H9 (cell line): ENCODE results near the gene FAM177A1. TPM values are rescaled to one million over a fixed set of nuclear protein-coding genes. Genes with fewer than 3 reads are reported as not detected.

ENCODE experiments used
- DNase-seq: peaks from one replicate; pipeline ENCODE4 v3.0.0-alpha.2; 2017
- H2AFZ ChIP-seq: one replicate; pipeline ENCODE4 v1.6.1; 2013; ENCODE audit warnings: mild to moderate bottlenecking, low read length, control low read depth, moderate library complexity
- H2AK5ac ChIP-seq: 2 replicates; pipeline ENCODE4 v1.6.1; 2013; ENCODE audit warnings: low read length, control low read depth, mixed read lengths; ENCODE audit not compliant: insufficient read length
- H2BK120ac ChIP-seq: one replicate; pipeline ENCODE4 v1.6.1; 2013; ENCODE audit warnings: low read depth, mild to moderate bottlenecking, low read length, control low read depth, inconsistent platforms; ENCODE audit not compliant: poor library complexity, severe bottlenecking
- H2BK12ac ChIP-seq: 2 replicates; pipeline ENCODE4 v1.6.1; 2013; ENCODE audit warnings: low read length, control low read depth, mixed read lengths, low read depth; ENCODE audit not compliant: insufficient read length
- H2BK15ac ChIP-seq: 2 replicates; pipeline ENCODE4 v1.6.1; 2013; ENCODE audit warnings: low read depth, low read length, control low read depth
- H2BK20ac ChIP-seq: one replicate; pipeline ENCODE4 v1.6.1; 2013; ENCODE audit warnings: low read depth, mild to moderate bottlenecking, low read length, control low read depth, inconsistent platforms; ENCODE audit not compliant: poor library complexity, severe bottlenecking
- H2BK5ac ChIP-seq: 2 replicates; pipeline ENCODE4 v1.6.1; 2013; ENCODE audit warnings: low read length, control low read depth, mixed read lengths; ENCODE audit not compliant: insufficient read length
- H3K14ac ChIP-seq: 2 replicates; pipeline ENCODE4 v1.6.1; 2013; ENCODE audit warnings: low read length, control low read depth; ENCODE audit not compliant: insufficient read depth
- H3K18ac ChIP-seq: 2 replicates; pipeline ENCODE4 v1.6.1; 2013; ENCODE audit warnings: low read depth, mild to moderate bottlenecking, mixed read lengths, low read length, control low read depth; ENCODE audit not compliant: insufficient read length
- H3K23ac ChIP-seq: 2 replicates; pipeline ENCODE4 v1.6.1; 2013; ENCODE audit warnings: low read length, control low read depth, mixed read lengths, low read depth; ENCODE audit not compliant: insufficient read length
- H3K23me2 ChIP-seq: 2 replicates; pipeline ENCODE4 v1.6.1; 2013; ENCODE audit warnings: low read depth, mild to moderate bottlenecking, mixed read lengths, low read length, control low read depth; ENCODE audit not compliant: insufficient read length, poor library complexity, severe bottlenecking
- H3K27ac ChIP-seq: 2 replicates; pipeline ENCODE4 v1.5.1; 2013; ENCODE audit warnings: low read length, control low read depth, mixed read lengths, low read depth; ENCODE audit not compliant: insufficient read length
- H3K27me3 ChIP-seq: 2 replicates; pipeline ENCODE4 v1.6.1; 2013; ENCODE audit warnings: low read length, control low read depth, inconsistent platforms; ENCODE audit not compliant: insufficient read depth
- H3K4ac ChIP-seq: 2 replicates; pipeline ENCODE4 v1.6.1; 2013; ENCODE audit warnings: low read depth, mild to moderate bottlenecking, control low read depth, inconsistent platforms, low read length, moderate library complexity
- H3K4me1 ChIP-seq: 2 replicates; pipeline ENCODE4 v1.6.1; 2013; ENCODE audit warnings: low read length, control low read depth, inconsistent platforms; ENCODE audit not compliant: insufficient read depth
- H3K4me2 ChIP-seq: 2 replicates; pipeline ENCODE4 v1.6.1; 2013; ENCODE audit warnings: low read length, control low read depth, mixed read lengths; ENCODE audit not compliant: insufficient read length, insufficient read depth
- H3K56ac ChIP-seq: 2 replicates; pipeline ENCODE4 v1.6.1; 2013; ENCODE audit warnings: low read depth, mild to moderate bottlenecking, mixed read lengths, low read length, control low read depth; ENCODE audit not compliant: insufficient read length
- H3K79me1 ChIP-seq: 2 replicates; pipeline ENCODE4 v1.6.1; 2013; ENCODE audit warnings: low read depth, mild to moderate bottlenecking, moderate library complexity, low read length, control low read depth, inconsistent platforms; ENCODE audit not compliant: insufficient read depth, poor library complexity, severe bottlenecking
- H3K79me2 ChIP-seq: 2 replicates; pipeline ENCODE4 v1.6.1; 2013; ENCODE audit warnings: low read length, control low read depth, inconsistent platforms; ENCODE audit not compliant: insufficient read depth
- H3K9ac ChIP-seq: 2 replicates; pipeline ENCODE4 v1.6.1; 2013; ENCODE audit warnings: low read length, control low read depth, mixed read lengths; ENCODE audit not compliant: insufficient read length; ENCODE audit errors: extremely low read depth
- H3K9me3 ChIP-seq: one replicate; pipeline ENCODE4 v1.6.1; 2013; ENCODE audit warnings: low read depth, low read length, inconsistent platforms; ENCODE audit not compliant: control insufficient read depth
- H3T11ph ChIP-seq: one replicate; pipeline ENCODE4 v1.6.1; 2013; ENCODE audit warnings: mild to moderate bottlenecking, low read length, control low read depth, inconsistent platforms
- H4K20me1 ChIP-seq: one replicate; pipeline ENCODE4 v1.6.1; 2013; ENCODE audit not compliant: control insufficient read depth, insufficient read length, insufficient read depth
- H4K5ac ChIP-seq: 2 replicates; pipeline ENCODE4 v1.6.1; 2013; ENCODE audit warnings: low read depth, mild to moderate bottlenecking, mixed read lengths, low read length, control low read depth; ENCODE audit not compliant: insufficient read length
- H4K8ac ChIP-seq: replicated peaks from 2 replicates; pipeline ENCODE4 v1.6.1; 2013; ENCODE audit warnings: low read length, control low read depth, mixed read lengths, low read depth; ENCODE audit not compliant: insufficient read length
- H4K91ac ChIP-seq: 2 replicates; pipeline ENCODE4 v1.6.1; 2013; ENCODE audit warnings: low read depth, mild to moderate bottlenecking, moderate library complexity, mixed read lengths, low read length, control low read depth; ENCODE audit not compliant: insufficient read length
- H3K27ac Mint-ChIP-seq, 3 experiments: 2 replicates in 2 of 3; 3 replicates in 1 of 3; pipeline ENCODE4 v1.8.0; 2020 to 2021; ENCODE audit warnings: mixed read lengths in 3 of 3, mild to moderate bottlenecking in 1 of 3, moderate library complexity in 1 of 3
- H3K27me3 Mint-ChIP-seq: 2 replicates; pipeline ENCODE4 v1.8.0; 2021; ENCODE audit warnings: low read depth, mild to moderate bottlenecking, moderate library complexity, mixed read lengths
- H3K36me3 Mint-ChIP-seq, 3 experiments: 2 replicates in 2 of 3; 3 replicates in 1 of 3; pipeline ENCODE4 v1.8.0; 2020 to 2021; ENCODE audit warnings: low read depth in 3 of 3, mixed read lengths in 3 of 3; ENCODE audit not compliant: insufficient read depth in 1 of 3
- H3K4me1 Mint-ChIP-seq, 2 experiments: 2 replicates each; pipeline ENCODE4 v1.8.0; 2020; ENCODE audit warnings: mixed read lengths in 2 of 2
- H3K4me3 Mint-ChIP-seq, 2 experiments: 2 replicates in 1 of 2; 3 replicates in 1 of 2; pipeline ENCODE4 v1.8.0; 2020 to 2021; ENCODE audit warnings: mild to moderate bottlenecking in 2 of 2, mixed read lengths in 2 of 2, moderate library complexity in 1 of 2
- H3K9me3 Mint-ChIP-seq, 2 experiments: 2 replicates in 1 of 2; 3 replicates in 1 of 2; pipeline ENCODE4 v1.8.0; 2020; ENCODE audit warnings: mild to moderate bottlenecking in 2 of 2, mixed read lengths in 2 of 2, moderate library complexity in 1 of 2
- WGBS: extraction: QIAGEN DNeasy Blood & Tissue Kit; methylation state at CpG from one replicate; pipeline ENCODE4 v1.1.7; 2013; ENCODE audit warnings: missing lambda C conversion rate, low lambda C conversion rate, mixed read lengths; ENCODE audit not compliant: insufficient read length; ENCODE audit errors: extremely low coverage; 5-methylcytosine and 5-hydroxymethylcytosine counted together
- total RNA-seq: library from RNA; stranded (reverse); gene quantifications from 2 replicates; pipeline ENCODE4 v1.2.1, GENCODE V29; 2021
- TF ChIP-seq, protein P1 (sequence below): fragments of 200-600 bp; sonication (generic); conservative IDR thresholded peaks from 3 replicates; pipeline ENCODE4 v1.8.0; 2021; ENCODE audit warnings: antibody characterized with exemption, mild to moderate bottlenecking

The FAM177A1 gene
- total RNA-seq, 1 experiment from 2014 or later, result 43.1 TPM

DNA sequence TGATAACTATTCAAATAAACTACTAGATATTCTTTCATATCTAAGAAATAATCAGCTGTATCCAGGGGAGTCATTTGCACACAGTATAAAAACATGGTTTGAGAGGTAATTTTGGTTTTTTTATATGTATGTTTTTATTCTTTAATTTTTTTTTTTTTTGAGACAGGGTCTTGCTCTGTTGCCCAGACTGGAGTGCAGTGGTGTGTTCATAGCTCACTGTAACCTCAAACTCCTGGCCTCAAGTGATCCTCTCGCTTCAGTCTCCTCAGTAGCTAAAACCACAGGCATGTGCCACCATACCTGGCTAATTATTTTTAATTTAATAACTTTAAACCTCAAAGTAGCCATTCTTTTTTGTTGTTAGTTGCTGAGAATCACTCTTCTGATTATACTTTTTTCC, 78.1 kb downstream of the FAM177A1 start:
- no peak overlapping the region for H3K27ac Mint-ChIP-seq
- peak overlapping the region in 1 of 2 experiments; percentile 46; a peak in 1 of 5 replicates for H3K4me3 Mint-ChIP-seq
- H3K4me1 Mint-ChIP-seq, result peaks cover 16 to 17% of the 10 kb centered on the region in 2 experiments
- Histone ChIP-seq H2AK5ac (no peak overlapping the region), H3K79me1 (peaks cover 2% of the 10 kb centered on the region), H3K27ac (no peak overlapping the region), H2AFZ (no peak overlapping the region), H3K14ac (no peak overlapping the region), H2BK120ac (no peak overlapping the region), H4K20me1 (no peaks in the 10 kb centered on the region), H3K4me2 (no peak overlapping the region), H3K23me2 (peaks cover 16% of the 10 kb centered on the region), H2BK5ac (no peak overlapping the region), H3K9ac (no peak overlapping the region), H3K9me3 (no peaks in the 10 kb centered on the region), H2BK12ac (no peak overlapping the region), H3T11ph (no peak overlapping the region), H2BK20ac (no peak overlapping the region), H3K18ac (no peak overlapping the region), H3K27me3 (no peaks in the 10 kb centered on the region), H4K5ac (no peak overlapping the region), H3K23ac (no peak overlapping the region), H2BK15ac (no peak overlapping the region), H4K8ac (no peak overlapping the region), H4K91ac (no peak overlapping the region), H3K4me1 (no peaks in the 10 kb centered on the region), H3K56ac (no peak overlapping the region), H3K79me2 (no peaks in the 10 kb centered on the region), H3K4ac (no peak overlapping the region)
- H3K36me3 Mint-ChIP-seq, result peaks cover 2 to 38% (median 31%) of the 10 kb centered on the region in 3 experiments; a peak in 6 of 7 replicates
- no peak for DNase-seq
- TF ChIP-seq, protein P1, sequence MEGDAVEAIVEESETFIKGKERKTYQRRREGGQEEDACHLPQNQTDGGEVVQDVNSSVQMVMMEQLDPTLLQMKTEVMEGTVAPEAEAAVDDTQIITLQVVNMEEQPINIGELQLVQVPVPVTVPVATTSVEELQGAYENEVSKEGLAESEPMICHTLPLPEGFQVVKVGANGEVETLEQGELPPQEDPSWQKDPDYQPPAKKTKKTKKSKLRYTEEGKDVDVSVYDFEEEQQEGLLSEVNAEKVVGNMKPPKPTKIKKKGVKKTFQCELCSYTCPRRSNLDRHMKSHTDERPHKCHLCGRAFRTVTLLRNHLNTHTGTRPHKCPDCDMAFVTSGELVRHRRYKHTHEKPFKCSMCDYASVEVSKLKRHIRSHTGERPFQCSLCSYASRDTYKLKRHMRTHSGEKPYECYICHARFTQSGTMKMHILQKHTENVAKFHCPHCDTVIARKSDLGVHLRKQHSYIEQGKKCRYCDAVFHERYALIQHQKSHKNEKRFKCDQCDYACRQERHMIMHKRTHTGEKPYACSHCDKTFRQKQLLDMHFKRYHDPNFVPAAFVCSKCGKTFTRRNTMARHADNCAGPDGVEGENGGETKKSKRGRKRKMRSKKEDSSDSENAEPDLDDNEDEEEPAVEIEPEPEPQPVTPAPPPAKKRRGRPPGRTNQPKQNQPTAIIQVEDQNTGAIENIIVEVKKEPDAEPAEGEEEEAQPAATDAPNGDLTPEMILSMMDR, result no peak
- no peaks in the 10 kb centered on the region; a peak in 1 of 5 replicates for H3K9me3 Mint-ChIP-seq
- H3K27me3 Mint-ChIP-seq, result no peaks in the 10 kb centered on the region
- no CpG with 5 or more reads among the region's 1 CpG for WGBS

Other genes starting within 250 kb of the FAM177A1 start
- 17.8 and 19.2 TPM in 2 replicates for gene BAZ1A, start 170.9 kb upstream of the FAM177A1 start, total RNA-seq
- gene SRP54, start 63.3 kb upstream of the FAM177A1 start, total RNA-seq, result 54.7 and 57.7 TPM in 2 replicates
- 51.1 and 52.9 TPM in 2 replicates for gene PPP2R3C, start 75.7 kb downstream of the FAM177A1 start, total RNA-seq
- 37.7 and 43.3 TPM in 2 replicates for gene PRORP, start 76.3 kb downstream of the FAM177A1 start, total RNA-seq
- 251 and 255 TPM in 2 replicates for gene PSMA6, start 246.1 kb downstream of the FAM177A1 start, total RNA-seq